GM21825 (cell line): Measurements from ENCODE around the gene TJP3.
"Not testable (repeated sequence)": the region's sequence is repeated elsewhere in the genome, so short reads cannot be mapped to it uniquely, and the experiment has no call there.

Source experiments
- ATAC-seq: cut with Tn5 transposase; IDR thresholded peaks from one replicate; pipeline ENCODE4 v1.9.1; 2021; ENCODE audit warnings: mild to moderate bottlenecking, moderate library complexity; ENCODE audit not compliant: unreplicated experiment

TJP3 gene, protein sequence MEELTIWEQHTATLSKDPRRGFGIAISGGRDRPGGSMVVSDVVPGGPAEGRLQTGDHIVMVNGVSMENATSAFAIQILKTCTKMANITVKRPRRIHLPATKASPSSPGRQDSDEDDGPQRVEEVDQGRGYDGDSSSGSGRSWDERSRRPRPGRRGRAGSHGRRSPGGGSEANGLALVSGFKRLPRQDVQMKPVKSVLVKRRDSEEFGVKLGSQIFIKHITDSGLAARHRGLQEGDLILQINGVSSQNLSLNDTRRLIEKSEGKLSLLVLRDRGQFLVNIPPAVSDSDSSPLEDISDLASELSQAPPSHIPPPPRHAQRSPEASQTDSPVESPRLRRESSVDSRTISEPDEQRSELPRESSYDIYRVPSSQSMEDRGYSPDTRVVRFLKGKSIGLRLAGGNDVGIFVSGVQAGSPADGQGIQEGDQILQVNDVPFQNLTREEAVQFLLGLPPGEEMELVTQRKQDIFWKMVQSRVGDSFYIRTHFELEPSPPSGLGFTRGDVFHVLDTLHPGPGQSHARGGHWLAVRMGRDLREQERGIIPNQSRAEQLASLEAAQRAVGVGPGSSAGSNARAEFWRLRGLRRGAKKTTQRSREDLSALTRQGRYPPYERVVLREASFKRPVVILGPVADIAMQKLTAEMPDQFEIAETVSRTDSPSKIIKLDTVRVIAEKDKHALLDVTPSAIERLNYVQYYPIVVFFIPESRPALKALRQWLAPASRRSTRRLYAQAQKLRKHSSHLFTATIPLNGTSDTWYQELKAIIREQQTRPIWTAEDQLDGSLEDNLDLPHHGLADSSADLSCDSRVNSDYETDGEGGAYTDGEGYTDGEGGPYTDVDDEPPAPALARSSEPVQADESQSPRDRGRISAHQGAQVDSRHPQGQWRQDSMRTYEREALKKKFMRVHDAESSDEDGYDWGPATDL

DNA sequence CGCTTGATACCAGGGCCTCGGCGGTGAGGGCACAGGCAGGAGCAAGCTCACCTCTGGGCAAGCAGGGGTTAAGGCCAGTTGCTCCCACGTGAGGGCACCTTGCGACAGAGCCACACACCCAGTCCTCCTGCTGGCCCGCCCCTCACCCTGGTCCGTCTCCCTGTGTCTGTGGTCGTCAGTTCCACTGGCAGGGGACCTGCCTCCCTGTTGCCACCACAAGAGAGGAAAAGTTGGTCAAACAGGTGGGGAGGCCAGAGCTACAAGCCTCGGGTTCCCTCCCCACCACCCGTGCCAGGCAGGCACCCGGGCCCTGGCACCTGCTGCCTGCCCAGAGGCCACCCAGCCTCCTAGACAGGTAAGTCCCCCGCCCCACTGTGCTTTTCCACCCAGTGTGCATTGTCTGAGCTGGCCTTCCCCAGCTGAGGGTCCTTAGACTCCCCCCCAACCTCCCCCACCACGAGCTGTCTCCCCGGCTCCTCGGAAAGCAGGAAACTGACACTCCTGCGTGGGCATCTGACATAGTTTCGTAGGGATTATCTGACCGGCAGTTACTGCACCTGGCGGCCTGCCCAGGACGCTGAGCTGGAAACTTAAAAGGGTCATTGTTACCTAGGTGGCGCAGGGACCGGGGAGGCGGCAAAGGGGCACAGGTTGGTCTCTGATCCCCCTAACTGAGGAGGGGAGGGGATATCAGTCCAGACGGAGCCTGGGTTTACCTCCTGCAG lies at the start of gene TJP3:
TJP3 (plus strand) TSS at position 178 of the 725 bp plus-strand sequence. CDS start 20,049 bp downstream, outside the sequence.
- ATAC-seq: no peak

GRCh38 chr19:3658870-3659745 lies 49.1 kb upstream of the TJP3 start:
- no peak for ATAC-seq

DNA sequence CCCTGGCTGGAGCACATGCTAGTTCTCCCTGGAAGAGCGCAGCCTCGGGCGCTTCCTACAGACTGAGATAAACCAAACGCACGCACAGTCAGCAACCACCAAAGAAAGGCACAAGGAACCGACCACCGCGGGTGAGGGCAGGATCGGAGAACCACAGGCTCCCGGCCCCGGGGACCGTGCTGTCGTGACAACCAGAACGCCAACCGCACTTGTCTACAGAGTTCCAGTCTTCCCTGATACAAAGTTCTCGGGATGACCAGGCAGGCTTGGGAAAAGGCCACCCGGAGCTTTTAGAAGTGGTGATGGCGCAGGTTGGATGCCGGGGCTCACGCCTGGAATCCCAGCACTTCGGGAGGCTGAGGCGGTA lies 48.5 kb upstream of the TJP3 start:
- ATAC-seq: no peak

- ATAC-seq: no peak
Observed at GRCh38 chr19:3660493-3661219, 47.5 kb upstream of the TJP3 start.

DNA sequence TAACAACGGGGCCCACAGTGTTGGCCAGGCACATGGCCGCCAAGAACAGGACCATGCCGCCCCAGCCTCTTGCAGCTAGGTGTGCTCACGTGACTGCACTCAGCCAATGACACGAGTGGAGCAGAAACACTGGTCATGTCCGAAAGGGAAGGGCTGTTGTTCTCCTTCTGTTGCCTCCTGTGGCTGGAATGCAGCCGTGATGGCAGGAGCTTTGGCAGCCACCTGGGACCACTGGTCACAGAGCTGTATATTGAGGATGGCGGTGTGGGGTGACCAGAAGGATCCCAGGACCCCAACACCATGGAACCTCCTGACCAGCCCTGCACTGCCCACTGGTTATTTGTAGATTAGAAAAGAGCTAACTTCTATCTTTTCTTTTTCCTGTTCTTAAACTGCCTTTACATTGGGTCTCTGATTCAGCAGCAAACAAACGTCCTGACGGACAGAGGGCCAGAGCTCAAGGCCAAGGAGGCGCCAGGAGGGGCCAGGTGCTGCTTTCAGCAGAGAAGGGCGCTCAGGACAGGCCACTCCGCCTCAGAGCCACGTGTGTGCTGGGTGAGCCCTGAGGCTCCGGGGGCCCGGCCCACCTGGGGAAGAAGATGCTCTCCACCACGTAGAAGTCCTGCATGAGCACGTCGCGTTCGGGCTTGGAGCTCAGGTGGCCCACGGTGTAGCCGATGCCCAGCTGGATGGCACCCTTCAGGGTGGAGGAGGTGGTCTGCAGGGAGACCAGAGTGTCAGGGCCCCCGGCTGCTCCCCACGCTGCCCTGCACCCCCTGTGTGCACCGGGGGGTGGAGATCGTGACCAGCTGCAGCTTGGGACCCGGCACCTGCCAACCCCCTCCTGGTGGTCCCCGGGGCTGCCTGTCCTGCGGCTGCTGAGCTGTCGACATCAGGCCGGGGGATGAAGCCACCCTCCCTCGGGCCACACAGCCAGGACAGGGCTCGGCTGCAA lies 46.6 kb upstream of the TJP3 start:
- no peak for ATAC-seq

GRCh38 chr19:3663838-3664237 lies 44.3 kb upstream of the TJP3 start:
- no peak for ATAC-seq

DNA sequence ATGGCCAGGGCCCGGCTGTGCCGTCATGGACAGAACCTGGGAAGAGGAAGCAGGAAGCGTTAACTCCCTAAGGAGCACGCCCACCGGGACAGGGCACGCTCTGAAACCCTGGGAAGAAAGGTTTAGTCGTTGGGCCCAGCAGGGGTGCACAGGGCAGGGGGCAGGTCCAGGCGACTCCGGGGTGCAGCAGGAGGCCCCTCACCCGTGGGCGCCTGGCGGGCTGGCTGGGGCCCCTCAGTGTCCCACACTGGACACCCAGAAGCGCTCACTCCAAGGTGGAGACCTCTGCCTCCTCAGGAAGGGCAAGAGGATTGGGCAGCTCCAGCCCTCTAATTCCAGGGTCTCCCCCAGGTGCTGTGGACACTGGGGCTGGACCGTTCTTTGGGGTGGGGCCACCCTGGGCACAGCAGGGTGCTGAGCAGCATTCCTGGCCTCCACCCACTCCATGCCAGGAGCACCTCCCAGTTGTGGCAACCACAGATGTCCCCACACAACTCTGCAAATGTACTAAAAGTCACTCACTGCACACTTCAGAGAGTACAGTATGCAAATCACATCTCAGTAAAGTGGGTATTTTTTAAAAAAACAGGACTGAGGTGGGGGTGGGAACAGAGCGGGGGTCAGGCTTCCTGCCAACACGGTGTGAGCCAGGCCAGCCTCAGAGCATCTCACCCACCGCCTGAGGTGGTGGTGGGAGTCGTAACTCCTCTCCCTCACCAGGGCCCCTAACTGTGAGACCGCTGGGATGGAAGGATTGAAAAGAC lies 43.1 kb upstream of the TJP3 start:
- no peak for ATAC-seq

- ATAC-seq: no peak
Observed at GRCh38 chr19:3665681-3666544, 42.3 kb upstream of the TJP3 start.

DNA sequence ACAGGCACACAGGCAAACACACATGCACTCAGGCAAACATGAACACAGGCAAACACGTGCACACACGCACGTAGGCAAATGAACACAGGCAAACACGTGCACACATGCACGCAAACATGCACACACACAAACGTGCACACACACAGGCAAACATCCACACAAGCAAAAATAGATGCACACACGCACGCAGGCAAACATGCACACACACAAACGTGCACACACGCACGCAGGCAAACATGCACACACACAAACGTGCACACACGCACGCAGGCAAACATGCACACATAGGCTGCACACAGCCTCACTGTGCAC lies 41.7 kb upstream of the TJP3 start:
- not testable (repeated sequence) for ATAC-seq

DNA sequence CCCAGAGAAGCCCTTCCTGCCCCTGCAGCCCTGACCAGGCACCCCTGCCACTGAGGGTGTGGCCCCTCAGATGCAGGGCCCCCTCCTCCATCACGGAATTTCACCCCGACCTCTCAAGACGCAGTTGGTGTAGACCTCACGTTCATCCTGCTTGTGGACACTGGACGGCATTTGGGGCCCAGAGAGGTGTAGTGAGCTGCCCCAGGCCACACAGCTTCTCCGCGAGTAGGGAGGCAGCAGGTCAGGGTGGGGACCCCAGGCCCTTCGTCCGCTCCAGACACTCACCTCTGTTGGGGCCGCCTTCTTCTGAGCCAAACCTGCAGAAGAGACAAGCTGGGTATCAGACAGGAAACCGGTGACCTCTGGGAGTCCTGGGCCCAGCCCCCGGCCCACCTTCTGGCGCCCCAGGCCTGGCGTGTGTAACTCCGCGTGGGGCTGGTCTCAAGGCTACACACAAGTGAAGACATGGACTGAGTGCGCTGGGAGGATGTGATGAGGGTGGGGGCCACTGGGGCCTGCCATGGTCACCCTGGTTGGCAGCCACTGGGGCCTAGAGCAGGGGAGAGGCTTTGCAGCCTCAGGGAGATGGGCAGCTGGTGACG lies 41.0 kb upstream of the TJP3 start:
- no peak for ATAC-seq

GRCh38 chr19:3667766-3668165 lies 40.4 kb upstream of the TJP3 start:
- ATAC-seq: no peak

- no peak for ATAC-seq
Observed at GRCh38 chr19:3668331-3669081, 39.7 kb upstream of the TJP3 start.

- no peak for ATAC-seq
Observed at GRCh38 chr19:3669082-3669946, 38.9 kb upstream of the TJP3 start.

GRCh38 chr19:3669947-3670795 lies 38.0 kb upstream of the TJP3 start:
- no peak for ATAC-seq
